ENCODE measurements around the gene VSTM2L. TPM values are rescaled to one million over a fixed set of nuclear protein-coding genes. Genes with fewer than 3 reads are reported as not detected.
A peak's percentile ranks its signal among the peaks of the same experiment; 100 is the strongest.

Gene VSTM2L
- total RNA-seq, 2 donors from 2014 or later, result 1.4 to 2.9 TPM

GRCh38 chr20:37954626-37955025, 51.7 kb downstream of the VSTM2L start:
- H3K4me1 Mint-ChIP-seq, result peaks cover 5% of the 10 kb centered on the region
- Histone ChIP-seq H3K4me3 (ENCODE audit: low read length) (no peak overlapping the region), H3K9me3 (ENCODE audit: control insufficient read depth, low read length) (no peaks in the 10 kb centered on the region), H3K36me3 (ENCODE audit: control insufficient read depth, insufficient read depth, low read length) (no peaks in the 10 kb centered on the region), H3K27me3 (ENCODE audit: control insufficient read depth, insufficient read depth, low read length, poor library complexity, severe bottlenecking) (no peaks in the 10 kb centered on the region), H3K9ac (ENCODE audit: extremely low read depth, low read length, poor library complexity, severe bottlenecking) (no peak overlapping the region), H3K4me1 (ENCODE audit: control insufficient read depth, insufficient read depth, low read length) (no peaks in the 10 kb centered on the region), H3K27ac (ENCODE audit: low read depth, low read length) (no peak overlapping the region)
- DNase-seq, result peak; percentile 43
- no peak overlapping the region for H3K4me3 Mint-ChIP-seq
- no peaks in the 10 kb centered on the region for H3K9me3 Mint-ChIP-seq
- H3K27ac Mint-ChIP-seq, result no peak overlapping the region
- 90 to 98% methylated on average over 10 to 14 of the region's 14 CpGs for WGBS, 2 experiments (ENCODE audit: insufficient coverage in 1 of 2, insufficient read length in 1 of 2)
- H3K27me3 Mint-ChIP-seq (ENCODE audit: insufficient read depth), result peaks cover 15% of the 10 kb centered on the region
- TF ChIP-seq CTCF (conservative IDR thresholded peaks at IDR 0.05), result no peak
- no peaks in the 10 kb centered on the region for H3K36me3 Mint-ChIP-seq (ENCODE audit: low read depth)

- Histone ChIP-seq H3K9ac (ENCODE audit: extremely low read depth, low read length, poor library complexity, severe bottlenecking) (no peak overlapping the region), H3K27ac (ENCODE audit: low read depth, low read length) (no peak overlapping the region), H3K27me3 (ENCODE audit: control insufficient read depth, insufficient read depth, low read length, poor library complexity, severe bottlenecking) (no peaks in the 10 kb centered on the region), H3K9me3 (ENCODE audit: control insufficient read depth, low read length) (no peaks in the 10 kb centered on the region), H3K4me1 (ENCODE audit: control insufficient read depth, insufficient read depth, low read length) (no peaks in the 10 kb centered on the region), H3K36me3 (ENCODE audit: control insufficient read depth, insufficient read depth, low read length) (no peaks in the 10 kb centered on the region), H3K4me3 (ENCODE audit: low read length) (no peak overlapping the region)
- Mint-ChIP-seq H3K27ac (no peak overlapping the region), H3K4me3 (no peak overlapping the region), H3K9me3 (no peaks in the 10 kb centered on the region), H3K36me3 (ENCODE audit: low read depth) (no peaks in the 10 kb centered on the region), H3K4me1 (peaks cover 5% of the 10 kb centered on the region), H3K27me3 (ENCODE audit: insufficient read depth) (peaks cover 14% of the 10 kb centered on the region)
- no peak for TF ChIP-seq CTCF (conservative IDR thresholded peaks at IDR 0.05)
- 84 to 91% methylated on average over 6 to 7 of the region's 7 CpGs for WGBS, 2 experiments (ENCODE audit: insufficient coverage in 1 of 2, insufficient read length in 1 of 2)
- peak; percentile 18 for DNase-seq
These were observed 52.6 kb downstream of the VSTM2L start for GRCh38 chr20:37955511-37955910.

- peaks cover 5% of the 10 kb centered on the region for H3K4me1 Mint-ChIP-seq
- TF ChIP-seq CTCF (conservative IDR thresholded peaks at IDR 0.05), result no peak
- H3K4me3 Mint-ChIP-seq, result no peak overlapping the region
- H3K9me3 ChIP-seq (ENCODE audit: control insufficient read depth, low read length), result no peaks in the 10 kb centered on the region
- H3K36me3 ChIP-seq (ENCODE audit: control insufficient read depth, insufficient read depth, low read length), result no peaks in the 10 kb centered on the region
- H3K36me3 Mint-ChIP-seq (ENCODE audit: low read depth), result no peaks in the 10 kb centered on the region
- no peaks in the 10 kb centered on the region for H3K9me3 Mint-ChIP-seq
- no peak overlapping the region for H3K9ac ChIP-seq (ENCODE audit: extremely low read depth, low read length, poor library complexity, severe bottlenecking)
- H3K4me3 ChIP-seq (ENCODE audit: low read length), result no peak overlapping the region
- H3K27me3 ChIP-seq (ENCODE audit: control insufficient read depth, insufficient read depth, low read length, poor library complexity, severe bottlenecking), result no peaks in the 10 kb centered on the region
- H3K27me3 Mint-ChIP-seq (ENCODE audit: insufficient read depth), result peaks cover 14% of the 10 kb centered on the region
- no peak overlapping the region for H3K27ac Mint-ChIP-seq
- no peak overlapping the region for H3K27ac ChIP-seq (ENCODE audit: low read depth, low read length)
- no peak for DNase-seq
- WGBS, 2 experiments (ENCODE audit: insufficient coverage in 1 of 2, insufficient read length in 1 of 2), result 88 to 89% methylated on average over 3 of the region's 3 CpGs
- no peaks in the 10 kb centered on the region for H3K4me1 ChIP-seq (ENCODE audit: control insufficient read depth, insufficient read depth, low read length)
These were observed 53.2 kb downstream of the VSTM2L start for GRCh38 chr20:37956107-37956585.
